B cell (primary cell): ENCODE data around the gene EDNRA.

Experiments
- EZH2 ChIP-seq: IDR thresholded peaks from 2 replicates; pipeline ENCODE4 v1.6.1; 2012; ENCODE audit warnings: borderline replicate concordance, low read depth, mild to moderate bottlenecking, moderate library complexity, low read length; ENCODE audit not compliant: insufficient read depth, poor library complexity, severe bottlenecking
- TF ChIP-seq, protein P1 (sequence below): fragments of 200-600 bp; IDR thresholded peaks from one replicate; pipeline ENCODE4 v1.8.0; 2022; ENCODE audit warnings: antibody characterized with exemption, mild to moderate bottlenecking

DNA sequence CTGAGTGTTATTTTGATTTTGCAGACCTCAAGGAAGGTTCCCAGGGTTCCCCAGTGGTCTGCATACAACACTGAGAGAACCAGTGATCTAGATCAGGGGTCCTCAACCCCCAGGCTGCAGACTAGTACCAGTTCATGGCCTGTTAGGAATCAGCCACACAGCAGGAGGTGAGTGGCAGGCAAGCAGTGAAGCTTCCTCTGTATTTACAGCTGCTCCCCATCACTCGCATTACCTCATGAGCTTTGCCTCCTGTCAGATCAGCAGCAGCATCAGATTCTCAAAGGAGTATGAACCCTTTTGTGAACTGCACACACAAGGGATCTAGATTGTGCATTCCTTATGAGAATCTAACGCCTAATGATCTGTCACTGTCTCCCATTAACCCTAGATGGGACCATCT is 28.5 kb downstream of the EDNRA start:
- TF ChIP-seq, protein P1, sequence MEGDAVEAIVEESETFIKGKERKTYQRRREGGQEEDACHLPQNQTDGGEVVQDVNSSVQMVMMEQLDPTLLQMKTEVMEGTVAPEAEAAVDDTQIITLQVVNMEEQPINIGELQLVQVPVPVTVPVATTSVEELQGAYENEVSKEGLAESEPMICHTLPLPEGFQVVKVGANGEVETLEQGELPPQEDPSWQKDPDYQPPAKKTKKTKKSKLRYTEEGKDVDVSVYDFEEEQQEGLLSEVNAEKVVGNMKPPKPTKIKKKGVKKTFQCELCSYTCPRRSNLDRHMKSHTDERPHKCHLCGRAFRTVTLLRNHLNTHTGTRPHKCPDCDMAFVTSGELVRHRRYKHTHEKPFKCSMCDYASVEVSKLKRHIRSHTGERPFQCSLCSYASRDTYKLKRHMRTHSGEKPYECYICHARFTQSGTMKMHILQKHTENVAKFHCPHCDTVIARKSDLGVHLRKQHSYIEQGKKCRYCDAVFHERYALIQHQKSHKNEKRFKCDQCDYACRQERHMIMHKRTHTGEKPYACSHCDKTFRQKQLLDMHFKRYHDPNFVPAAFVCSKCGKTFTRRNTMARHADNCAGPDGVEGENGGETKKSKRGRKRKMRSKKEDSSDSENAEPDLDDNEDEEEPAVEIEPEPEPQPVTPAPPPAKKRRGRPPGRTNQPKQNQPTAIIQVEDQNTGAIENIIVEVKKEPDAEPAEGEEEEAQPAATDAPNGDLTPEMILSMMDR: no peak
- no peak for TF ChIP-seq EZH2
